Skeletal muscle satellite cell (primary cell): Measurements from ENCODE around the gene RAMACL.

Experiments used
- H3K27me3 ChIP-seq: 2 replicates; pipeline ENCODE4 v1.7.0; 2013; ENCODE audit warnings: low read length; ENCODE audit not compliant: control insufficient read depth, insufficient read depth
- H3K36me3 ChIP-seq: 2 replicates; pipeline ENCODE4 v1.7.0; 2013; ENCODE audit warnings: mild to moderate bottlenecking, control low read depth, low read length; ENCODE audit not compliant: insufficient read depth
- H3K4me1 ChIP-seq: 2 replicates; pipeline ENCODE4 v1.7.0; 2013; ENCODE audit warnings: low read length; ENCODE audit not compliant: control insufficient read depth, insufficient read depth
- H3K4me2 ChIP-seq: 2 replicates; pipeline ENCODE4 v1.7.0; 2013; ENCODE audit warnings: mild to moderate bottlenecking, low read length
- H3K4me3 ChIP-seq: 2 replicates; pipeline ENCODE4 v1.7.0; 2013; ENCODE audit warnings: low read length
- H3K9ac ChIP-seq: 2 replicates; pipeline ENCODE4 v1.7.0; 2013; ENCODE audit warnings: mild to moderate bottlenecking, low read depth, low read length, moderate library complexity
- H3K9me3 ChIP-seq: replicated peaks from 2 replicates; pipeline ENCODE4 v1.7.0; 2013; ENCODE audit warnings: mild to moderate bottlenecking, control low read depth, low read length

The RAMACL gene

GRCh38 chr6:166626177-166627032, 39.9 kb upstream of the RAMACL start:
- H3K4me1 ChIP-seq, result peaks cover 50% of the 10 kb centered on the region
- peak overlapping the region; percentile 92 for H3K4me3 ChIP-seq
- no peaks in the 10 kb centered on the region for H3K9me3 ChIP-seq
- H3K36me3 ChIP-seq, result peaks cover 9% of the 10 kb centered on the region
- H3K9ac ChIP-seq, result peak overlapping the region; percentile 95
- H3K4me2 ChIP-seq, result peak overlapping the region; percentile 92
- H3K27me3 ChIP-seq, result no peaks in the 10 kb centered on the region

DNA sequence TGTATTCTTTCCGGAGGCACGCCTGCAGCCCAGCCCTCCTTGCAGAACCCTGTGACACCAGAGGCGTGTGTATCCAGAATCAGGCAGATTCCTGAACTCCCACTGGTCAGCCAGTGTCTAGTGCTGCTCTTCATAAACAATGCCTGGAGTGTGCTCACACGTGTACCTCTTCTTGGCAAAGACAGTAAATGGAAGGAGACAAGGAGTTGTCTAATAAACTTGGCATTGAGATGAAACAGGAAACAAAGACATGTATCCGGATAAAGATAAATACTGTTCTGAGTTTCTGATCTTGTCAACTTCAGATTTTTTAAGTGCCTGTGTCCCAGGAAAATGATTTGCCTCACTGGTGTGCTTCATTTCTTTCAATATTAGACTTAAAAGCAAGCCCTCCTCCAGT, 38.9 kb upstream of the RAMACL start:
- Histone ChIP-seq H3K4me3 (peak overlapping the region; percentile 92), H3K4me2 (peak overlapping the region; percentile 92), H3K9ac (peak overlapping the region; percentile 95), H3K9me3 (no peaks in the 10 kb centered on the region), H3K36me3 (peaks cover 9% of the 10 kb centered on the region), H3K4me1 (peaks cover 60% of the 10 kb centered on the region), H3K27me3 (no peaks in the 10 kb centered on the region)

DNA sequence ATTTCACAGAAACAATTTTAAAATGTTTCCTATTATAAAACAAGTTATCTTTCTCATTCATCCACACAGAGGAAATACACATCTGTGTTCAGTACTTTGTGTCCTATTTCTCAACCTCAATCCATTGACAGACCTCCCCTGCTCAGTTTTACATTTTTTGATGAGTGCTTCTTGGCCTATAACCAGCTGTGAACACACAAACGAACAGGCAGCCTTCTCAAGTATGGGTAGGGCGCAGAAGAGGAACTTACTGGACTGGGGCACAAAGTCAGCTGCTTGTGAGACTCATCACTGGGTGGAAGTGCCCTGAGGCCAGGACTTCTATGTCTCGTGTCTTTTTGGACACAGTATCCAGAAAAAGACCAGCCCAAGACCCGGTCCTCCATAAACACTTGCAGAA, 37.8 kb upstream of the RAMACL start:
- H3K9ac ChIP-seq, result peak overlapping the region; percentile 38
- peaks cover 61% of the 10 kb centered on the region for H3K4me1 ChIP-seq
- no peaks in the 10 kb centered on the region for H3K9me3 ChIP-seq
- H3K27me3 ChIP-seq, result no peaks in the 10 kb centered on the region
- peak overlapping the region; percentile 57 for H3K4me2 ChIP-seq
- peak overlapping the region; percentile 26 for H3K4me3 ChIP-seq
- peaks cover 9% of the 10 kb centered on the region for H3K36me3 ChIP-seq

- H3K4me3 ChIP-seq, result peak overlapping the region; percentile 21
- peaks cover 16% of the 10 kb centered on the region for H3K36me3 ChIP-seq
- peaks cover 61% of the 10 kb centered on the region for H3K4me1 ChIP-seq
- H3K9ac ChIP-seq, result peak overlapping the region; percentile 38
- no peaks in the 10 kb centered on the region for H3K27me3 ChIP-seq
- H3K4me2 ChIP-seq, result peak overlapping the region; percentile 57
- H3K9me3 ChIP-seq, result no peaks in the 10 kb centered on the region
Observed at GRCh38 chr6:166623318-166623717, 36.8 kb upstream of the RAMACL start.

DNA sequence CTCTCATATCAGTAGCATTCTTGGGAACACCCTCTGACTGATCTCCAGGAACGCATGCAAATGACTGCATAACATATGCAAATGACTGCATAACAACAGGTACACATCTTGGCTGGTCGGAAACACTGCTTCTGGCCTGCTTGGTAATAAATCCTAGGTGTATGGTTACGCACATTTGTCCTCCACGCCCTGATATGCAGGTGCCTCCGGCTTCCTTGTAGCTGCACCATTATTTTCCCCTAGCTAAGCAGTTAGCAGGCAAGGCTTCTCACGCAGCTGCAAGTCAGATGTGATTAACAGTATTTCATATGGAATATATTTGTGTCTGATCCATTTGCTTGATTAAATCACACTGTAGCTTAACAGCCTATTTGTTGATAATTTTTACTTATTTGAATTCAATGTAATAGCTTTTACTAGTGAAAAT, 34.6 kb upstream of the RAMACL start:
- Histone ChIP-seq H3K9me3 (no peaks in the 10 kb centered on the region), H3K9ac (peak overlapping the region; percentile 78), H3K4me3 (peak overlapping the region; percentile 24), H3K4me1 (peaks cover 64% of the 10 kb centered on the region), H3K36me3 (peaks cover 29% of the 10 kb centered on the region), H3K27me3 (no peaks in the 10 kb centered on the region), H3K4me2 (peak overlapping the region; percentile 72)

DNA sequence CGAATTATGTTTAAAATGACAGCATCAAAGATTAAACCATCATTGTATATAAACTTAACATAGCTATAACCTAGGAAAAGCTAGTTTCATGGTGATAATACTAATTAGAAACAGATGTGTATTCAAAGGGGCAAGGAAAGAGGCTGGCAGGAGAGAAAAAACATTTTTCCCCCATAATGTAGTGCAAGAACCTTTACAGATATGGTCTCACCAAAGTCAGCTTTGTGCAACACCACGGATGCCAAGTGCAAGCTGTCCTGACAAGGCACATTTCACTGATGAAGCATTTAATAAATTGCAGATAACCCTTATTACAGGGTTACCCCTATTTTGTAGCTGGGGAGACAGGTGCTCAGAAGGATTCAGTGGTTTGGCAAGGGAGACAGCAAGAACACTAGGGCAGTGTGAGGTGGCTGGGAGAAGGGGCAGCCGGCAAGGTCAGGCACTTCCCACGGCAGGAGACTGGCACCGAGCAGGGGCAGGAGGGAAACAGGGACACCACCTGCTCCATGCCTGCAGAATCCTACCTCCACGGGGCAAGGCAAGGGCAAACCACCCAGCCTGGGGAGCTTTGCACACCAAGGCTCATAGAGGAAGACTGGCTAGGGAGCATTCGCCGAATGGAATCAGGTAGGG, 34.1 kb upstream of the RAMACL start:
- Histone ChIP-seq H3K9me3 (no peaks in the 10 kb centered on the region), H3K4me1 (peaks cover 69% of the 10 kb centered on the region), H3K36me3 (peaks cover 30% of the 10 kb centered on the region), H3K9ac (peak overlapping the region; percentile 78), H3K4me2 (peak overlapping the region; percentile 72), H3K4me3 (peak overlapping the region; percentile 24), H3K27me3 (no peaks in the 10 kb centered on the region)

- Histone ChIP-seq H3K9ac (peak overlapping the region; percentile 78), H3K4me2 (peak overlapping the region; percentile 72), H3K9me3 (no peaks in the 10 kb centered on the region), H3K4me3 (peak overlapping the region; percentile 31), H3K36me3 (peaks cover 32% of the 10 kb centered on the region), H3K4me1 (peaks cover 76% of the 10 kb centered on the region), H3K27me3 (no peaks in the 10 kb centered on the region)
Observed at GRCh38 chr6:166619912-166620311, 33.4 kb upstream of the RAMACL start.

GRCh38 chr6:166618866-166619761, 32.6 kb upstream of the RAMACL start:
- H3K27me3 ChIP-seq, result no peaks in the 10 kb centered on the region
- H3K36me3 ChIP-seq, result peaks cover 35% of the 10 kb centered on the region
- peak overlapping the region; percentile 76 for H3K9ac ChIP-seq
- no peaks in the 10 kb centered on the region for H3K9me3 ChIP-seq
- peak overlapping the region; percentile 59 for H3K4me2 ChIP-seq
- peaks cover 78% of the 10 kb centered on the region for H3K4me1 ChIP-seq
- H3K4me3 ChIP-seq, result peak overlapping the region; percentile 31

GRCh38 chr6:166618251-166618650, 31.8 kb upstream of the RAMACL start:
- Histone ChIP-seq H3K4me3 (no peak overlapping the region), H3K9ac (no peak overlapping the region), H3K4me1 (peaks cover 71% of the 10 kb centered on the region), H3K36me3 (peaks cover 36% of the 10 kb centered on the region), H3K27me3 (no peaks in the 10 kb centered on the region), H3K9me3 (no peaks in the 10 kb centered on the region), H3K4me2 (no peak overlapping the region)

GRCh38 chr6:166617359-166617758, 30.9 kb upstream of the RAMACL start:
- no peak overlapping the region for H3K9ac ChIP-seq
- H3K9me3 ChIP-seq, result no peaks in the 10 kb centered on the region
- no peak overlapping the region for H3K4me3 ChIP-seq
- H3K27me3 ChIP-seq, result no peaks in the 10 kb centered on the region
- peaks cover 29% of the 10 kb centered on the region for H3K36me3 ChIP-seq
- H3K4me2 ChIP-seq, result no peak overlapping the region
- H3K4me1 ChIP-seq, result peaks cover 66% of the 10 kb centered on the region
